HK-2 (cell line): ENCODE data around the gene PRPF4.
"Not testable (repeated sequence)": the region's sequence is repeated elsewhere in the genome, so short reads cannot be mapped to it uniquely, and the experiment has no call there.

Source experiments
- DNase-seq: peaks from one replicate; pipeline ENCODE4 v3.0.0-alpha.2; 2018; ENCODE audit not compliant: unreplicated experiment

The PRPF4 gene

GRCh38 chr9:113275157-113276131 lies at the start of gene PRPF4, which contains the start of gene CDC26:
TSS of gene PRPF4 (plus strand) at chr9:113275658. CDS start at chr9:113275744, 86 bp downstream.
TSS of gene CDC26 (minus strand) at chr9:113275572. CDS start at chr9:113272507, 3,065 bp downstream.
- peak; percentile 98 for DNase-seq

GRCh38 chr9:113227436-113227835 lies 48.0 kb upstream of the PRPF4 start:
- no peak for DNase-seq

GRCh38 chr9:113228130-113228665 lies 47.3 kb upstream of the PRPF4 start:
- DNase-seq, result no peak

- no peak for DNase-seq
Observed at GRCh38 chr9:113231701-113232100, 43.8 kb upstream of the PRPF4 start.

- not testable (repeated sequence) for DNase-seq
Observed at GRCh38 chr9:113235701-113236255, 39.7 kb upstream of the PRPF4 start.

- DNase-seq, result no peak
Observed at GRCh38 chr9:113237026-113237425, 38.4 kb upstream of the PRPF4 start.

- DNase-seq, result no peak
Observed at GRCh38 chr9:113238202-113238858, 37.1 kb upstream of the PRPF4 start.

- DNase-seq, result no peak
Observed at GRCh38 chr9:113238859-113239232, 36.6 kb upstream of the PRPF4 start.

GRCh38 chr9:113241161-113241560 lies 34.3 kb upstream of the PRPF4 start:
- no peak for DNase-seq

GRCh38 chr9:113244556-113244955 lies 30.9 kb upstream of the PRPF4 start:
- DNase-seq, result no peak

- DNase-seq, result no peak
Observed at GRCh38 chr9:113245894-113246293, 29.6 kb upstream of the PRPF4 start.

- DNase-seq, result no peak
Observed at GRCh38 chr9:113246928-113247327, 28.5 kb upstream of the PRPF4 start.

GRCh38 chr9:113247640-113248039 lies 27.8 kb upstream of the PRPF4 start:
- no peak for DNase-seq

GRCh38 chr9:113249661-113250060 lies 25.8 kb upstream of the PRPF4 start:
- DNase-seq, result not testable (repeated sequence)

- no peak for DNase-seq
Observed at GRCh38 chr9:113250807-113251206, 24.7 kb upstream of the PRPF4 start.

- DNase-seq, result no peak
Observed at GRCh38 chr9:113254991-113255390, 20.5 kb upstream of the PRPF4 start.

- DNase-seq, result no peak
Observed at GRCh38 chr9:113255438-113255837, 20.0 kb upstream of the PRPF4 start.

GRCh38 chr9:113257863-113258262 lies 17.6 kb upstream of the PRPF4 start:
- DNase-seq, result no peak

- no peak for DNase-seq
Observed at GRCh38 chr9:113258282-113258681, 17.2 kb upstream of the PRPF4 start.

- no peak for DNase-seq
Observed at GRCh38 chr9:113261917-113262671, 13.4 kb upstream of the PRPF4 start.

- DNase-seq, result no peak
Observed at GRCh38 chr9:113266174-113266573, 9.3 kb upstream of the PRPF4 start.
